GM12878 (cell line): ENCODE measurements around the gene UGT1A6. TPM values are rescaled to one million over a fixed set of nuclear protein-coding genes. Genes with fewer than 3 reads are reported as not detected.

Source experiments
- ATAC-seq: fragments of 200-7000 bp; cut with Tn5 transposase; 3 replicates; pipeline ENCODE4 v1.9.1; 2020; ENCODE audit warnings: mild to moderate bottlenecking, moderate library complexity
- BruUV-seq: library from RNA; stranded (reverse); fragments of 400-500 nt; replicated peaks from 2 replicates; lab custom pipeline; 2021; lab: Mats Ljungman, UMichigan
- CTCF ChIA-PET: fragments of 300-600 bp; sonication (Branson Sonifier 250); formaldehyde crosslinking; extraction: SDS; loops from one replicate; lab custom pipeline; 2021; ENCODE audit warnings: inconsistent platforms; lab: Yijun Ruan, JAX
- POLR2A ChIA-PET: fragments of 350-600 bp; formaldehyde crosslinking; extraction: SDS; loops from one replicate; lab custom pipeline; 2021; ENCODE audit warnings: inconsistent platforms; lab: Charles Lee
- RAD21 ChIA-PET: fragments of 300-600 bp; sonication (Branson Sonifier 250); formaldehyde crosslinking; loops from one replicate; lab custom pipeline; 2023; ENCODE audit warnings: antibody characterized with exemption; ENCODE audit not compliant: unreplicated experiment; lab: Charles Lee
- SMC1A ChIA-PET: fragments of 300-600 bp; sonication (Branson Sonifier 250); formaldehyde crosslinking; loops from one replicate; lab custom pipeline; 2023; ENCODE audit not compliant: unreplicated experiment, uncharacterized antibody; lab: Charles Lee
- DNase-seq: peaks from one replicate; pipeline ENCODE4 v3.0.0-alpha.2; 2011; ENCODE audit warnings: low read depth, low spot score
- FAIRE-seq: peaks from 3 replicates; lab custom pipeline; 2011; peaks lifted over from hg19 to GRCh38; lab: Jason Lieb, UNC
- H2AFZ ChIP-seq: 2 replicates; pipeline ENCODE4 v1.6.0; 2011; ENCODE audit warnings: low read depth, low read length, control low read depth; ENCODE audit not compliant: control insufficient read depth
- H3K27ac ChIP-seq: 2 replicates; pipeline ENCODE4 v1.5.1; 2011; ENCODE audit warnings: control low read depth; ENCODE audit not compliant: control insufficient read depth, insufficient read depth
- H3K27me3 ChIP-seq, 2 experiments: replicated peaks in 1 of 2; 2 replicates each; pipeline versions ENCODE4 v1.6.0 to v1.6.1; 2011; ENCODE audit warnings: low read length in 1 of 2; ENCODE audit not compliant: control insufficient read depth in 2 of 2, insufficient read depth in 2 of 2
- H3K36me3 ChIP-seq, 2 experiments: 2 replicates each; pipeline ENCODE4 v1.5.1; 2011; ENCODE audit warnings: low read length in 1 of 2; ENCODE audit not compliant: control insufficient read depth in 2 of 2, insufficient read depth in 2 of 2
- H3K4me1 ChIP-seq: 2 replicates; pipeline ENCODE4 v1.6.1; 2011; ENCODE audit warnings: mild to moderate bottlenecking, low read length, moderate library complexity, mixed read lengths; ENCODE audit not compliant: control insufficient read depth, insufficient read depth
- H3K4me2 ChIP-seq: 2 replicates; pipeline ENCODE4 v1.6.0; 2011; ENCODE audit warnings: control low read depth; ENCODE audit not compliant: control insufficient read depth, insufficient read depth
- H3K4me3 ChIP-seq: fragments of 200-600 bp; sonication (generic); 2 replicates; pipeline ENCODE4 v1.5.1; 2016
- H3K79me2 ChIP-seq: 2 replicates; pipeline ENCODE4 v1.6.0; 2011; ENCODE audit warnings: low read length; ENCODE audit not compliant: control insufficient read depth, insufficient read depth
- H3K9ac ChIP-seq: 2 replicates; pipeline ENCODE4 v1.8.0; 2011; ENCODE audit warnings: low read length, control low read depth, mixed read lengths; ENCODE audit not compliant: control insufficient read depth, insufficient read depth
- H3K9me3 ChIP-seq: replicated peaks from 3 replicates; pipeline ENCODE4 v1.5.1; 2011; ENCODE audit warnings: mild to moderate bottlenecking, low read length; ENCODE audit not compliant: control insufficient read depth, insufficient read depth
- H4K20me1 ChIP-seq: 2 replicates; pipeline ENCODE4 v1.6.0; 2011; ENCODE audit not compliant: control insufficient read depth, insufficient read depth
- BACH1 ChIP-seq: fragments of 450-650 bp; IDR thresholded peaks from 2 replicates; pipeline ENCODE4 v1.6.1; 2017; ENCODE audit warnings: mild to moderate bottlenecking, borderline replicate concordance
- BCL11A ChIP-seq: IDR thresholded peaks from 2 replicates; pipeline ENCODE4 v1.6.1; 2011; ENCODE audit warnings: low read depth, low read length
- HDGF ChIP-seq: fragments of 450-650 bp; IDR thresholded peaks from 2 replicates; pipeline ENCODE4 v1.6.1; 2016; ENCODE audit warnings: antibody characterized with exemption
- IKZF1 ChIP-seq: fragments of 450-650 bp; conservative IDR thresholded peaks from 2 replicates; pipeline ENCODE4 v1.6.1; 2017; ENCODE audit warnings: antibody characterized with exemption, mild to moderate bottlenecking
- KDM1A ChIP-seq: fragments of 200-600 bp; sonication (generic); IDR thresholded peaks from 2 replicates; pipeline ENCODE4 v1.6.1; 2016; ENCODE audit warnings: borderline replicate concordance
- PML ChIP-seq: IDR thresholded peaks from 2 replicates; pipeline ENCODE4 v1.6.1; 2012; ENCODE audit warnings: low read length, inconsistent platforms
- POLR2AphosphoS2 ChIP-seq: IDR thresholded peaks from 2 replicates; pipeline ENCODE4 v1.6.1; 2011; ENCODE audit warnings: low read depth, mild to moderate bottlenecking, low read length, improper control_type of control experiment, moderate library complexity
- STAT3 ChIP-seq: IDR thresholded peaks from 2 replicates; pipeline ENCODE4 v1.6.1; 2011; ENCODE audit warnings: low read depth, low read length, improper control_type of control experiment
- ZNF384 ChIP-seq: IDR thresholded peaks from 2 replicates; pipeline ENCODE4 v1.6.1; 2012; ENCODE audit warnings: low read depth, mild to moderate bottlenecking, low read length, improper control_type of control experiment, borderline replicate concordance
- WGBS: methylation state at CpG from one replicate; pipeline ENCODE4 v1.1.6; 2016; ENCODE audit warnings: low lambda C conversion rate; ENCODE audit not compliant: insufficient replicate concordance, insufficient coverage; ENCODE audit errors: missing lambda C conversion rate; 5-methylcytosine and 5-hydroxymethylcytosine counted together
- in situ Hi-C: fragments of 300-500 bp; cut with MboI; formaldehyde crosslinking; loops from 9 replicates; pipeline ENCODE4 v1.14.3; 2018; ENCODE audit warnings: mixed read lengths
- intact Hi-C: fragments of 100-400 bp; cut with micrococcal nuclease; formaldehyde crosslinking; loops from one replicate; pipeline ENCODE4 v1.14.2; 2022; ENCODE audit not compliant: unreplicated experiment
- polyA plus RNA-seq, 11 experiments: library from polyadenylated mRNA; depleted of rRNA in 4 of 11; unstranded in 6 of 11; stranded (reverse) in 5 of 11; fragments of >200 nt; fragmentation: Nextera tagmentation in 4 of 11; fragmentation: Illumina TruSeq in 1 of 11; extraction: Ambion mirVana in 4 of 11; extraction: Trizol in 1 of 11; gene quantifications; 1 replicate in 1 of 11; 2 replicates in 10 of 11; pipeline versions ENCODE4 v1.2.1 to v1.2.3, GENCODE V29; 2011 to 2016; ENCODE audit warnings: inconsistent platforms in 2 of 11, missing spikeins in 2 of 11, low read depth in 1 of 11
- total RNA-seq, 4 experiments: library from RNA; depleted of rRNA in 3 of 4; stranded (reverse); fragments of >200 nt in 3 of 4; fragmentation: Illumina TruSeq in 1 of 4; extraction: Trizol in 1 of 4; gene quantifications; 2 replicates each; pipeline versions ENCODE4 v1.2.1 to v1.2.3, GENCODE V29; 2013 to 2021
- TF ChIP-seq, protein P1 (sequence below): fragments of 450-650 bp; conservative IDR thresholded peaks from 2 replicates; pipeline ENCODE4 v1.6.1; 2017; ENCODE audit warnings: mild to moderate bottlenecking, moderate library complexity
- TF ChIP-seq, protein P2 (sequence below): fragments of 450-650 bp; IDR thresholded peaks from 2 replicates; pipeline ENCODE4 v1.6.1; 2017; ENCODE audit warnings: borderline replicate concordance

UGT1A6 gene
- total and polyA plus RNA-seq, 10 of the 15 experiments (the other 5 are each of a cell fraction or from before 2014, with no cell fraction given) = not detected

DNA sequence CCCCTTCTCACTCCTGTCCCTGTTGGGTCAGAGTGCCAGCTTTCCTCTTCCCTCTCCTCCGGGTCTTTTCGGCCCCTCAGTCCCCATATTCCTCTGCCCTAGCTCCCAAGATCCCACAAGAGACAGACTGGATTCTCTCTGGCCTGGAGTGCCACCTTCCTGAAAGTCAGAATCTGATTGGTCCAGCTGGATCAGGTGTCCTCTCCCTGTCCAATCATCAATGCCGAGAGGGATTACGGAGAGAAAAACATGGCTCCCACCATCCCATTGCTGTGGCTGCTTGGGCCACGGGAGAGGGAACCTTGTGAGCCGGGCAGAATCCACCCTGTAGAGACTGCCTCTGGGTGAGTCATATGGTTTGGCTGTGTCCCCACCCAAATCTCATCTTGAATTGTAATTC, 82.7 kb downstream of the UGT1A6 start:
- H2AFZ ChIP-seq = no peak overlapping the region
- no peaks in the 10 kb centered on the region for H3K4me1 ChIP-seq
- POLR2A ChIA-PET = no interaction called here
- H3K36me3 ChIP-seq = no peaks in the 10 kb centered on the region
- no peaks in the 10 kb centered on the region for H3K79me2 ChIP-seq
- H3K4me3 ChIP-seq = no peak overlapping the region
- BruUV-seq = no TSS peak
- TF ChIP-seq KDM1A (no peak), STAT3 (no peak), BACH1 (no peak)
- TF ChIP-seq, protein P1, sequence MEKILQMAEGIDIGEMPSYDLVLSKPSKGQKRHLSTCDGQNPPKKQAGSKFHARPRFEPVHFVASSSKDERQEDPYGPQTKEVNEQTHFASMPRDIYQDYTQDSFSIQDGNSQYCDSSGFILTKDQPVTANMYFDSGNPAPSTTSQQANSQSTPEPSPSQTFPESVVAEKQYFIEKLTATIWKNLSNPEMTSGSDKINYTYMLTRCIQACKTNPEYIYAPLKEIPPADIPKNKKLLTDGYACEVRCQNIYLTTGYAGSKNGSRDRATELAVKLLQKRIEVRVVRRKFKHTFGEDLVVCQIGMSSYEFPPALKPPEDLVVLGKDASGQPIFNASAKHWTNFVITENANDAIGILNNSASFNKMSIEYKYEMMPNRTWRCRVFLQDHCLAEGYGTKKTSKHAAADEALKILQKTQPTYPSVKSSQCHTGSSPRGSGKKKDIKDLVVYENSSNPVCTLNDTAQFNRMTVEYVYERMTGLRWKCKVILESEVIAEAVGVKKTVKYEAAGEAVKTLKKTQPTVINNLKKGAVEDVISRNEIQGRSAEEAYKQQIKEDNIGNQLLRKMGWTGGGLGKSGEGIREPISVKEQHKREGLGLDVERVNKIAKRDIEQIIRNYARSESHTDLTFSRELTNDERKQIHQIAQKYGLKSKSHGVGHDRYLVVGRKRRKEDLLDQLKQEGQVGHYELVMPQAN = no peak
- RAD21 ChIA-PET = no interaction called here
- no peak for DNase-seq
- FAIRE-seq = no peak
- ATAC-seq = no peak
- no peak overlapping the region for H3K4me2 ChIP-seq
- H3K9me3 ChIP-seq = no peaks in the 10 kb centered on the region; the same call in 2 of the 3 replicates
- CTCF ChIA-PET = no interaction called here
- no peak overlapping the region for H3K27ac ChIP-seq
- WGBS = 35% methylated on average over 6 of the region's 6 CpGs
- intact Hi-C loops = no loop called here
- H3K27me3 ChIP-seq = no peaks in the 10 kb centered on the region
- no peaks in the 10 kb centered on the region for H4K20me1 ChIP-seq
- in situ Hi-C loops = no loop called here
- SMC1A ChIA-PET = no interaction called here
- H3K9ac ChIP-seq = no peak overlapping the region

- FAIRE-seq = no peak
Observed at GRCh38 chr2:233778030-233778429, 85.3 kb downstream of the UGT1A6 start, which contains the start of gene MROH2A. Gene MROH2A (plus strand): TSS chr2:233778330. CDS start chr2:233779359, 1,029 bp downstream.

More at GRCh38 chr2:233778030-233778429, 85.3 kb downstream of the UGT1A6 start, which contains the start of gene MROH2A:
- no TSS peak for BruUV-seq
- ATAC-seq (no peak), DNase-seq (no peak)
- Histone ChIP-seq H2AFZ (no peak within 1 kb of the TSS), H3K4me2 (no peak within 1 kb of the TSS), H3K79me2 (no peaks in the 10 kb centered on the region), H3K9ac (no peak within 1 kb of the TSS), H4K20me1 (no peaks in the 10 kb centered on the region), H3K27me3 (no peaks in the 10 kb centered on the region), H3K4me3 (no peak within 1 kb of the TSS), H3K4me1 (no peaks in the 10 kb centered on the region), H3K36me3 (no peaks in the 10 kb centered on the region), H3K27ac (no peak within 1 kb of the TSS), H3K9me3 (no peaks in the 10 kb centered on the region; the same call in 2 of the 3 replicates)
- ChIA-PET POLR2A (no interaction called here), RAD21 (no interaction called here), SMC1A (no interaction called here), CTCF (no interaction called here)
- intact Hi-C loops (no loop called here), in situ Hi-C loops (no loop called here)
- WGBS = 0% methylated on average over 2 of the region's 2 CpGs
- TF ChIP-seq, protein P2, sequence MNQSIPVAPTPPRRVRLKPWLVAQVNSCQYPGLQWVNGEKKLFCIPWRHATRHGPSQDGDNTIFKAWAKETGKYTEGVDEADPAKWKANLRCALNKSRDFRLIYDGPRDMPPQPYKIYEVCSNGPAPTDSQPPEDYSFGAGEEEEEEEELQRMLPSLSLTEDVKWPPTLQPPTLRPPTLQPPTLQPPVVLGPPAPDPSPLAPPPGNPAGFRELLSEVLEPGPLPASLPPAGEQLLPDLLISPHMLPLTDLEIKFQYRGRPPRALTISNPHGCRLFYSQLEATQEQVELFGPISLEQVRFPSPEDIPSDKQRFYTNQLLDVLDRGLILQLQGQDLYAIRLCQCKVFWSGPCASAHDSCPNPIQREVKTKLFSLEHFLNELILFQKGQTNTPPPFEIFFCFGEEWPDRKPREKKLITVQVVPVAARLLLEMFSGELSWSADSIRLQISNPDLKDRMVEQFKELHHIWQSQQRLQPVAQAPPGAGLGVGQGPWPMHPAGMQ = no peak
- TF ChIP-seq POLR2AphosphoS2 = no peak
- TF ChIP-seq ZNF384 = no peak
- TF ChIP-seq PML = no peak
- TF ChIP-seq HDGF = no peak
- no peak for TF ChIP-seq IKZF1
- TF ChIP-seq BCL11A = no peak
